ENCODE results near the gene TRIM50. TPM values are rescaled to one million over a fixed set of nuclear protein-coding genes. Genes with fewer than 3 reads are reported as not detected.
"Not testable (repeated sequence)": the region's sequence is repeated elsewhere in the genome, so short reads cannot be mapped to it uniquely, and the experiment has no call there.

Gene TRIM50
- total RNA-seq, 1 donor from 2014 or later: not detected

GRCh38 chr7:73297706-73298105 lies 30.2 kb downstream of the TRIM50 start:
- not testable (repeated sequence) for H3K4me3 ChIP-seq (ENCODE audit: low read depth, low read length); H3K36me3 ChIP-seq (ENCODE audit: control insufficient read depth, insufficient read depth, low read length); DNase-seq (ENCODE audit: low read depth); FAIRE-seq; H3K27me3 ChIP-seq (ENCODE audit: control insufficient read depth, insufficient read depth, low read length)

DNA sequence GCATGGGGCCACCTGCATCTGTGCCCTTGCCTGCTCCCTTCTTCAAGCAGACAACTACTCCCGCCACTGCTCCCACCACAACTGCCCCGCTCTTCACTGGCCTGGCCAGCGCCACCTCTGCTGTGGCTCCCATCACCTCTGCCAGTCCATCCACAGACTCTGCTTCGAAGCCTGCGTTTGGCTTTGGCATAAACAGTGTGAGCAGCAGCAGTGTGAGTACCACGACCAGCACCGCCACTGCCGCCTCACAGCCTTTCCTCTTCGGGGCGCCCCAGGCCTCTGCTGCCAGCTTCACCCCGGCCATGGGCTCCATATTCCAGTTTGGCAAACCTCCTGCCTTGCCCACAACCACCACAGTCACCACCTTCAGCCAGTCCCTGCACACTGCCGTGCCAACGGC lies 30.6 kb downstream of the TRIM50 start:
- not testable (repeated sequence) for H3K36me3 ChIP-seq (ENCODE audit: control insufficient read depth, insufficient read depth, low read length); FAIRE-seq; DNase-seq (ENCODE audit: low read depth); H3K27me3 ChIP-seq (ENCODE audit: control insufficient read depth, insufficient read depth, low read length); H3K4me3 ChIP-seq (ENCODE audit: low read depth, low read length)

DNA sequence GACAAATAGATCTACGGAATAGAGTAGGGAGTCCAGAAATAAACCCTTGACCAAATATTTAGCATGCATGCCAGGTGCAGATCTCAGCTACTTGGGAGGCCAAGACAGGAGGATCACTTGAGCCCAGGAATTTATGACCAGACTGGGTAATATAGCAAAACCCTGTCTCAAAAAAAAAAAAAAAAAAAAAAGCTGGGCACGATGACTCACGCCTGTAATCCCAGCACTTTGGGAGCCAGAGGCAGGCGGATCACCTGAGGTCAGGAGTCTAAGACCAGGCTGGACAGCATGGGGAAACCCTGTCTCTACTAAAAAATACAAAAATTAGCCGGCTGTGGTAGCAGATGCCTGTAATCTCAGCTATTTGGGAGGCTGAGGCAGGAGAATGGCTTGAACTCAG lies 50.7 kb downstream of the TRIM50 start:
- H3K27me3 ChIP-seq (ENCODE audit: control insufficient read depth, insufficient read depth, low read length); H3K4me3 ChIP-seq (ENCODE audit: low read depth, low read length); DNase-seq (ENCODE audit: low read depth); FAIRE-seq; H3K36me3 ChIP-seq (ENCODE audit: control insufficient read depth, insufficient read depth, low read length): not testable (repeated sequence)

- DNase-seq (ENCODE audit: low read depth); H3K4me3 ChIP-seq (ENCODE audit: low read depth, low read length); H3K27me3 ChIP-seq (ENCODE audit: control insufficient read depth, insufficient read depth, low read length); H3K36me3 ChIP-seq (ENCODE audit: control insufficient read depth, insufficient read depth, low read length); FAIRE-seq: not testable (repeated sequence)
Measured at GRCh38 chr7:73267813-73268212, 60.1 kb downstream of the TRIM50 start.

- H3K4me3 ChIP-seq (ENCODE audit: low read depth, low read length); DNase-seq (ENCODE audit: low read depth); H3K36me3 ChIP-seq (ENCODE audit: control insufficient read depth, insufficient read depth, low read length); H3K27me3 ChIP-seq (ENCODE audit: control insufficient read depth, insufficient read depth, low read length); FAIRE-seq: not testable (repeated sequence)
Measured at GRCh38 chr7:73266719-73267368, 61.0 kb downstream of the TRIM50 start.

Other genes starting within 250 kb of the TRIM50 start
- gene SPDYE9, start 242.0 kb downstream of the TRIM50 start, total RNA-seq: not detected in 2 replicates
- gene NSUN5, start 19.3 kb downstream of the TRIM50 start, total RNA-seq: 39.3 and 50.0 TPM in 2 replicates
- not detected in 2 replicates for gene FKBP6, start 79 bp upstream of the TRIM50 start, total RNA-seq
- 0.51 and 1.1 TPM in 2 replicates for gene FZD9, start 105.7 kb upstream of the TRIM50 start, total RNA-seq
- gene BAZ1B, start 194.2 kb upstream of the TRIM50 start, total RNA-seq: 42.4 and 55.8 TPM in 2 replicates
- gene BCL7B, start 229.6 kb upstream of the TRIM50 start, total RNA-seq: 21.3 and 23.6 TPM in 2 replicates

All from bronchial epithelial cell (primary cell).